Left cardiac atrium (tissue), 4 donors: ENCODE results near the gene KIAA0319L. TPM values are rescaled to one million over a fixed set of nuclear protein-coding genes. Genes with fewer than 3 reads are reported as not detected.
A peak's percentile ranks its signal among the peaks of the same experiment; 100 is the strongest.
"Not testable (repeated sequence)": the region's sequence is repeated elsewhere in the genome, so short reads cannot be mapped to it uniquely, and the experiment has no call there.

Source experiments
- ATAC-seq, 2 donors: fragments of 200-7000 bp; cut with Tn5 transposase; one replicate each; pipeline ENCODE4 v1.9.1; 2020; ENCODE audit warnings: mild to moderate bottlenecking in 2 of 2, moderate library complexity in 2 of 2
- DNase-seq: peaks from one replicate; pipeline ENCODE4 v3.0.0-alpha.2; 2020
- intact Hi-C, 2 donors: fragments of 100-400 bp; cut with DNase I; formaldehyde crosslinking; loops; one replicate each; pipeline versions ENCODE4 v1.14.1 to v1.15.1; 2022 to 2023
- total RNA-seq, 2 donors: library from RNA; stranded (reverse); fragmentation: NEBNext Ultra II Directional; extraction: Animal tissue kit (Norgen Biotek cat#: 25700); gene quantifications; one replicate each; pipeline ENCODE4 v1.2.1, GENCODE V29; 2021
- donor health status: DM: no; HTN: yes; CAD: no.
- donor health status: DM: no; HTN: yes; CAD: no; lungs with severe emphysema.
- donor health status: DM: yes; HTN: yes; CAD: no.
- donor health status: Dilated cardiomyopathy.

The KIAA0319L gene
- total RNA-seq, 2 donors from 2014 or later = 50.2 to 56.6 TPM

GRCh38 chr1:35466120-35466519 lies 91.1 kb downstream of the KIAA0319L start:
- ATAC-seq (no peak), DNase-seq (no peak)
- intact Hi-C loops = no loop called here

GRCh38 chr1:35463749-35464148 lies 93.5 kb downstream of the KIAA0319L start:
- ATAC-seq, DNase-seq, intact Hi-C loops: not testable (repeated sequence)

GRCh38 chr1:35463232-35463631 lies 94.0 kb downstream of the KIAA0319L start:
- ATAC-seq (no peak), DNase-seq (no peak)
- intact Hi-C loops = no loop called here

GRCh38 chr1:35461966-35462651 lies 95.1 kb downstream of the KIAA0319L start:
- intact Hi-C loops = no loop called here

GRCh38 chr1:35460796-35461195 lies 96.4 kb downstream of the KIAA0319L start:
- DNase-seq (no peak), ATAC-seq (no peak)
- intact Hi-C loops = no loop called here

More at GRCh38 chr1:35461966-35462651, 95.1 kb downstream of the KIAA0319L start:
- DNase-seq (no peak), ATAC-seq (no peak)

GRCh38 chr1:35454616-35455015 lies 102.6 kb downstream of the KIAA0319L start:
- DNase-seq (no peak), ATAC-seq (peak in 1 of 2 donors; percentile 27)
- intact Hi-C loops = loop anchor here (5.0 to 10.0 kb wide), 3 partner anchors 108 to 320 kb away; no protein-coding TSS in a partner anchor

- intact Hi-C loops = loop anchor here (5.0 to 10.0 kb wide), 3 partner anchors 108 to 321 kb away; no protein-coding TSS in a partner anchor
- ATAC-seq = no peak
- no peak for DNase-seq
Measured at GRCh38 chr1:35454176-35454575, 103.0 kb downstream of the KIAA0319L start.

- ATAC-seq (no peak), DNase-seq (no peak)
- intact Hi-C loops = loop anchor here (5.0 to 10.0 kb wide), 3 partner anchors 109 to 322 kb away; no protein-coding TSS in a partner anchor
Measured at GRCh38 chr1:35453031-35453430, 104.2 kb downstream of the KIAA0319L start.

GRCh38 chr1:35452106-35452774 lies 105.0 kb downstream of the KIAA0319L start:
- peak; percentile 60 to 69 for ATAC-seq
- intact Hi-C loops = loop anchor here (5.0 to 10.0 kb wide), 3 partner anchors 110 to 323 kb away; no protein-coding TSS in a partner anchor
- peak; percentile 56 for DNase-seq

- intact Hi-C loops = loop anchor here (5.0 to 10.0 kb wide), 3 partner anchors 111 to 324 kb away; no protein-coding TSS in a partner anchor
- DNase-seq (peak; percentile 83), ATAC-seq (peak; percentile 85 to 88)
Measured at GRCh38 chr1:35451125-35451528, 106.1 kb downstream of the KIAA0319L start.

GRCh38 chr1:35449334-35450008 lies 107.7 kb downstream of the KIAA0319L start:
- intact Hi-C loops = loop anchor here (5.0 to 10.0 kb wide), 3 partner anchors 113 to 325 kb away; no protein-coding TSS in a partner anchor
- ATAC-seq (no peak), DNase-seq (no peak)

- intact Hi-C loops = no loop called here
- DNase-seq = no peak
- peak; percentile 19 to 63 for ATAC-seq
Measured at GRCh38 chr1:35448344-35448801, 108.8 kb downstream of the KIAA0319L start.

- no peak for ATAC-seq
- intact Hi-C loops = no loop called here
- DNase-seq = no peak
Measured at GRCh38 chr1:35447278-35447677, 109.9 kb downstream of the KIAA0319L start.

GRCh38 chr1:35444519-35444774 lies 112.8 kb downstream of the KIAA0319L start:
- intact Hi-C loops = no loop called here
- ATAC-seq (no peak), DNase-seq (no peak)

- intact Hi-C loops = no loop called here
- ATAC-seq (no peak), DNase-seq (no peak)
Measured at GRCh38 chr1:35443768-35444518, 113.3 kb downstream of the KIAA0319L start.

- ATAC-seq (no peak), DNase-seq (no peak)
- intact Hi-C loops = no loop called here
Measured at GRCh38 chr1:35442734-35443133, 114.5 kb downstream of the KIAA0319L start.

GRCh38 chr1:35441926-35442579 lies 115.2 kb downstream of the KIAA0319L start:
- intact Hi-C loops = no loop called here
- DNase-seq (no peak), ATAC-seq (no peak)

GRCh38 chr1:35439626-35440025 lies 117.6 kb downstream of the KIAA0319L start:
- no peak for DNase-seq
- ATAC-seq = no peak
- intact Hi-C loops = no loop called here

GRCh38 chr1:35437200-35437599 lies 120.0 kb downstream of the KIAA0319L start:
- intact Hi-C loops = no loop called here
- ATAC-seq (no peak), DNase-seq (no peak)
